Measurements from ENCODE around the gene LEMD2. TPM values are rescaled to one million over a fixed set of nuclear protein-coding genes. Genes with fewer than 3 reads are reported as not detected.

LEMD2 gene
- total RNA-seq, 1 experiment from 2014 or later = 43.9 TPM

- RAD21 ChIA-PET (ENCODE audit: low non-redundant PET in 1 of 2, low total read pairs in 2 of 2, uncharacterized antibody in 2 of 2, unreplicated experiment in 2 of 2) = interaction anchor here in 1 of 2 experiments (1.0 kb wide), 2 partner anchors 257 to 285 kb away, joined by 3 to 7 read pairs; no protein-coding TSS in a partner anchor
- POLR2A ChIA-PET = no interaction called here
- Histone ChIP-seq H3K27me3 (ENCODE audit: insufficient read depth, low read length) (no peaks in the 10 kb centered on the region), H4K20me1 (ENCODE audit: insufficient read depth) (no peaks in the 10 kb centered on the region), H3K4me3 (replicated peaks in 1 of 2; ENCODE audit: low read depth in 1 of 2, low read length in 2 of 2) (no peak overlapping the region), H3K79me2 (ENCODE audit: insufficient read depth, low read length) (no peaks in the 10 kb centered on the region), H2AFZ (ENCODE audit: low read depth, low read length, poor library complexity, severe bottlenecking) (no peak overlapping the region), H3K36me3 (ENCODE audit: control insufficient read depth in 1 of 2, insufficient read depth in 2 of 2, low read length in 2 of 2) (peaks cover 0 to 7% of the 10 kb centered on the region in 2 experiments; a peak in 2 of 4 replicates), H3K9me3 (ENCODE audit: control insufficient read depth in 1 of 2, insufficient read depth in 1 of 2, low read depth in 1 of 2, low read length in 2 of 2) (no peaks in the 10 kb centered on the region), H3K9ac (ENCODE audit: low read length) (no peak overlapping the region), H3K4me2 (ENCODE audit: low read length) (0 out of 2 replicates have a peak overlapping the region, but pooled peaks have one; percentile 37), H3K9me2 (ENCODE audit: insufficient read depth) (no peaks in the 10 kb centered on the region), H3K27ac (ENCODE audit: low read depth, low read length) (peak overlapping the region; percentile 15; the same call in 1 of the 2 replicates), H3K4me1 (ENCODE audit: control insufficient read depth in 1 of 2, insufficient read depth in 2 of 2, low read length in 2 of 2) (peaks cover 12 to 27% of the 10 kb centered on the region in 2 experiments)
- BruUV-seq (replicated peaks) = no TSS peak
- CTCF ChIA-PET = interaction anchor here (0.8 to 3.8 kb wide), 25 partner anchors 9 to 385 kb away, joined by 3 to 67 read pairs (median 4); partner anchors contain the start of gene UQCC2
- DNase-seq (ENCODE audit: low read depth, low spot score) (no peak), ATAC-seq (no peak)
- intact Hi-C loops (cut with micrococcal nuclease) = loop anchor here (1.0 kb wide), 1 partner anchor 384 kb away; no protein-coding TSS in a partner anchor
- TF ChIP-seq SIN3A (IDR thresholded peaks at IDR 0.05; ENCODE audit: low read depth) (no peak), JUND (IDR thresholded peaks at IDR 0.05) (no peak), ZBTB33 (IDR thresholded peaks at IDR 0.05; ENCODE audit: extremely low read depth, insufficient replicate concordance, low read length) (no peak), MAX (IDR thresholded peaks at IDR 0.05) (no peak), YY1 (IDR thresholded peaks at IDR 0.05; ENCODE audit: extremely low read depth, insufficient replicate concordance, low read depth, low read length) (no peak), ZFX (IDR thresholded peaks at IDR 0.05) (no peak)
These were observed 18.1 kb downstream of the LEMD2 start for GRCh38 chr6:33770833-33771145.
